PFSK-1 (cell line): Measurements from ENCODE around the gene PDZD11.

ENCODE experiments used
- SIN3A ChIP-seq: IDR thresholded peaks from 2 replicates; pipeline ENCODE4 v1.6.1; 2012; ENCODE audit warnings: mild to moderate bottlenecking, low read length, moderate library complexity, borderline replicate concordance; ENCODE audit not compliant: insufficient read depth
- TAF1 ChIP-seq: IDR thresholded peaks from 2 replicates; pipeline ENCODE4 v1.6.1; 2012; ENCODE audit warnings: low read length, control low read depth, borderline replicate concordance; ENCODE audit not compliant: insufficient read depth

GRCh38 chrX:70324326-70324725 lies 34.6 kb upstream of the PDZD11 start:
- TF ChIP-seq TAF1: no peak
- no peak for TF ChIP-seq SIN3A
